Common myeloid progenitor, CD34-positive (primary cell): Measurements from ENCODE around the gene RER1.
A peak's percentile ranks its signal among the peaks of the same experiment; 100 is the strongest.

Experiments used
- CTCF ChIA-PET: fragments of 350-600 bp; sonication (Branson Sonifier 250); formaldehyde crosslinking; loops from one replicate; lab custom pipeline; 2021; ENCODE audit warnings: antibody characterized with exemption; lab: Charles Lee
- POLR2A ChIA-PET: fragments of 350-600 bp; sonication (Branson Sonifier 250); formaldehyde crosslinking; loops from one replicate; lab custom pipeline; 2021; ENCODE audit warnings: antibody characterized with exemption; lab: Charles Lee
- DNase-seq, 3 donors: peaks; one replicate each; pipeline versions ENCODE4 v3.0.0 to v3.0.0-alpha.2; 2013
- H3K27ac ChIP-seq, 2 experiments: 1 replicate in 1 of 2; 2 replicates in 1 of 2; pipeline ENCODE4 v1.7.0; 2013; ENCODE audit warnings: inconsistent platforms in 2 of 2, low read length in 2 of 2, mild to moderate bottlenecking in 2 of 2, low read depth in 1 of 2, moderate library complexity in 1 of 2; ENCODE audit not compliant: severe bottlenecking in 2 of 2, insufficient read depth in 1 of 2, poor library complexity in 1 of 2
- H3K27me3 ChIP-seq, 5 experiments: replicated peaks in 2 of 5; 1 replicate in 3 of 5; 2 replicates in 2 of 5; pipeline versions ENCODE4 v1.6.1 to v1.7.0; 2013; ENCODE audit warnings: low read length in 4 of 5, mild to moderate bottlenecking in 2 of 5, moderate library complexity in 2 of 5, inconsistent platforms in 1 of 5; ENCODE audit not compliant: insufficient read depth in 5 of 5, control insufficient read depth in 4 of 5
- H3K36me3 ChIP-seq, 4 experiments: 1 replicate in 2 of 4; 2 replicates in 2 of 4; pipeline versions ENCODE4 v1.6.1 to v1.7.0; 2013; ENCODE audit warnings: low read length in 3 of 4, control low read depth in 1 of 4, mild to moderate bottlenecking in 1 of 4; ENCODE audit not compliant: control insufficient read depth in 4 of 4, insufficient read depth in 4 of 4
- H3K4me1 ChIP-seq, 4 experiments: 1 replicate in 3 of 4; 2 replicates in 1 of 4; pipeline versions ENCODE4 v1.6.1 to v1.7.1; 2013; ENCODE audit warnings: low read length in 3 of 4, mild to moderate bottlenecking in 3 of 4, control low read depth in 1 of 4, inconsistent platforms in 1 of 4, moderate library complexity in 1 of 4; ENCODE audit not compliant: control insufficient read depth in 4 of 4, insufficient read depth in 4 of 4; ENCODE audit errors: control extremely low read depth in 1 of 4
- H3K4me3 ChIP-seq, 7 experiments: 1 replicate in 4 of 7; 2 replicates in 3 of 7; pipeline versions ENCODE4 v1.5.1 to v1.7.0; 2013; ENCODE audit warnings: mild to moderate bottlenecking in 7 of 7, low read length in 6 of 7, moderate library complexity in 6 of 7, inconsistent platforms in 2 of 7, low read depth in 2 of 7, control low read depth in 1 of 7; ENCODE audit not compliant: insufficient read depth in 4 of 7, control insufficient read depth in 1 of 7; ENCODE audit errors: extremely low read depth in 1 of 7
- H3K9me3 ChIP-seq, 5 experiments: 1 replicate in 4 of 5; 2 replicates in 1 of 5; pipeline versions ENCODE4 v1.6.1 to v1.7.1; 2013; ENCODE audit warnings: low read length in 4 of 5, mild to moderate bottlenecking in 2 of 5, inconsistent platforms in 1 of 5, low read depth in 1 of 5, moderate library complexity in 1 of 5; ENCODE audit not compliant: control insufficient read depth in 4 of 5, insufficient read depth in 2 of 5; ENCODE audit errors: control extremely low read depth in 1 of 5
- WGBS: methylation state at CpG from one replicate; pipeline ENCODE4 v1.1.5; 2013; ENCODE audit not compliant: insufficient coverage; 5-methylcytosine and 5-hydroxymethylcytosine counted together

The RER1 gene

GRCh38 chr1:2394220-2394619, 2.6 kb downstream of the RER1 start:
- H3K9me3 ChIP-seq, result no peaks in the 10 kb centered on the region
- POLR2A ChIA-PET, result no interaction called here

GRCh38 chr1:2394761-2395160, 3.1 kb downstream of the RER1 start:
- peaks cover 9 to 66% (median 46%) of the 10 kb centered on the region in 4 experiments for H3K36me3 ChIP-seq
- peaks cover 2 to 26% (median 23%) of the 10 kb centered on the region in 4 experiments for H3K4me1 ChIP-seq
- no peaks in the 10 kb centered on the region for H3K27me3 ChIP-seq
- 100% methylated on average over 11 of the region's 11 CpGs for WGBS
- ChIA-PET CTCF (interaction anchor here (2.0 kb wide), 1 partner anchor 13 kb away, joined by 4 read pairs; no protein-coding TSS in a partner anchor), POLR2A (no interaction called here)
- no peak for DNase-seq
- peak overlapping the region in 1 of 2 experiments; percentile 38 for H3K27ac ChIP-seq
- H3K4me3 ChIP-seq, result no peak overlapping the region
- H3K9me3 ChIP-seq, result no peaks in the 10 kb centered on the region

More at GRCh38 chr1:2394220-2394619, 2.6 kb downstream of the RER1 start:
- Histone ChIP-seq H3K27me3 (no peaks in the 10 kb centered on the region), H3K4me3 (no peak overlapping the region), H3K36me3 (peaks cover 7 to 61% (median 43%) of the 10 kb centered on the region in 4 experiments), H3K4me1 (peaks cover 2 to 26% (median 23%) of the 10 kb centered on the region in 4 experiments), H3K27ac (peak overlapping the region in 1 of 2 experiments; percentile 56)
- CTCF ChIA-PET, result interaction anchor here (1.6 to 2.0 kb wide), 2 partner anchors 12 to 195 kb away, joined by 4 read pairs; no protein-coding TSS in a partner anchor
- DNase-seq, result no peak
- WGBS, result 98% methylated on average over 6 of the region's 7 CpGs

GRCh38 chr1:2395245-2395644, 3.6 kb downstream of the RER1 start:
- no peak overlapping the region for H3K4me3 ChIP-seq
- POLR2A ChIA-PET, result no interaction called here
- no peaks in the 10 kb centered on the region for H3K9me3 ChIP-seq
- 99% methylated on average over 9 of the region's 10 CpGs for WGBS
- H3K4me1 ChIP-seq, result peaks cover 2 to 25% (median 21%) of the 10 kb centered on the region in 4 experiments
- H3K36me3 ChIP-seq, result peaks cover 9 to 71% (median 50%) of the 10 kb centered on the region in 4 experiments
- DNase-seq, result no peak
- no peaks in the 10 kb centered on the region for H3K27me3 ChIP-seq
- CTCF ChIA-PET, result no interaction called here
- peak overlapping the region in 1 of 2 experiments; percentile 12 for H3K27ac ChIP-seq

DNA sequence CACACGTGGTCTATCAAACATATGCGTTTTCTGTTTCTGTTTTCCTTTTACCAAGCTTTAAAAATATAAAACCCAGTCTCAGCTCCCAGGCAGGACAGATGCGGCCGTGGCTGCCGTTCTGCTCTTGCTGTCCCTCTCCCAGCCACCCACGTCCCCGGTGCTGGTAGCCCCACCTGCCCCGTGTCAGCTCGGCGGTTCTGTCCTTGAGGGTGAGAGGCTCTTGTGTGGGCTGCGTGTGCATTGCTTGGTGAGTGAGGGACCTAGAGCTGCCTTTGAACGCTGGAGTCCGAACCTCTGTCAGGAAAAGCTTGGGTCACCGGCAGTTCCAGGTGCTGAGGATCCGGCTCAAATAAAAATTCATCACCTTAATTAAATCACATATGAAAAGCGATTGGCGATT, 4.4 kb downstream of the RER1 start:
- ChIA-PET CTCF (no interaction called here), POLR2A (interaction anchor here (1.1 kb wide), 1 partner anchor 17 kb away, joined by 3 read pairs; no protein-coding TSS in a partner anchor)
- Histone ChIP-seq H3K27me3 (no peaks in the 10 kb centered on the region), H3K4me3 (no peak overlapping the region), H3K9me3 (no peaks in the 10 kb centered on the region), H3K36me3 (peaks cover 12 to 78% (median 53%) of the 10 kb centered on the region in 4 experiments), H3K4me1 (peaks cover 2 to 17% (median 13%) of the 10 kb centered on the region in 4 experiments), H3K27ac (no peak overlapping the region)
- WGBS, result 100% methylated on average over 10 of the region's 17 CpGs
- no peak for DNase-seq

DNA sequence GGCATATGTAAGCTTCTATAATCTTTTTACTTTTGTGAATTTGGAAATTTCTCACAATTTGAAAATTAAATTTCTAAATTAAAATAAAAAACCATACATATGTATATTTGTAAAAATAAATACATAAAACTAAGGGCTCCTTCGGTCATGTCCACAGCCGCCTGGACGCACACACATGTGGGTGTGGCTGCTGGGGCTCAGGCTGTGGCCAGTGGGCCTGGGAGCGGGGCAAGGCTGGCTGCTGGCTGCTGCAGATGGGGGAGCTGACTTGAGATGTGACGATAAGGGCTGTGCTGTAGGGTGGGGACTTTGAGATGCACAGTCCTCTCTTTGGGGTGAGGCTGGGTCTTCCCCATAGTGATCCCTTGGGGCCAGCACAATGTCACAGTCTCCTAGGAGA, 4.8 kb downstream of the RER1 start:
- no peaks in the 10 kb centered on the region for H3K9me3 ChIP-seq
- no peaks in the 10 kb centered on the region for H3K27me3 ChIP-seq
- no peak for DNase-seq
- peaks cover 2 to 15% (median 12%) of the 10 kb centered on the region in 4 experiments for H3K4me1 ChIP-seq
- POLR2A ChIA-PET, result interaction anchor here (1.1 kb wide), 1 partner anchor 16 kb away, joined by 3 read pairs; no protein-coding TSS in a partner anchor
- H3K4me3 ChIP-seq, result no peak overlapping the region
- peaks cover 12 to 80% (median 55%) of the 10 kb centered on the region in 4 experiments for H3K36me3 ChIP-seq
- no peak overlapping the region for H3K27ac ChIP-seq
- 86% methylated on average over 1 of the region's 5 CpGs for WGBS
- CTCF ChIA-PET, result no interaction called here

GRCh38 chr1:2397007-2397679, 5.5 kb downstream of the RER1 start:
- WGBS, result 97% methylated on average over 19 of the region's 19 CpGs
- Histone ChIP-seq H3K9me3 (no peaks in the 10 kb centered on the region), H3K27me3 (no peaks in the 10 kb centered on the region), H3K4me3 (no peak overlapping the region), H3K4me1 (peaks cover 2 to 15% (median 12%) of the 10 kb centered on the region in 4 experiments), H3K36me3 (peaks cover 12 to 87% (median 61%) of the 10 kb centered on the region in 4 experiments), H3K27ac (no peak overlapping the region)
- CTCF ChIA-PET, result no interaction called here
- DNase-seq, result no peak
- POLR2A ChIA-PET, result interaction anchor here (1.1 kb wide), 1 partner anchor 16 kb away, joined by 3 read pairs; no protein-coding TSS in a partner anchor

DNA sequence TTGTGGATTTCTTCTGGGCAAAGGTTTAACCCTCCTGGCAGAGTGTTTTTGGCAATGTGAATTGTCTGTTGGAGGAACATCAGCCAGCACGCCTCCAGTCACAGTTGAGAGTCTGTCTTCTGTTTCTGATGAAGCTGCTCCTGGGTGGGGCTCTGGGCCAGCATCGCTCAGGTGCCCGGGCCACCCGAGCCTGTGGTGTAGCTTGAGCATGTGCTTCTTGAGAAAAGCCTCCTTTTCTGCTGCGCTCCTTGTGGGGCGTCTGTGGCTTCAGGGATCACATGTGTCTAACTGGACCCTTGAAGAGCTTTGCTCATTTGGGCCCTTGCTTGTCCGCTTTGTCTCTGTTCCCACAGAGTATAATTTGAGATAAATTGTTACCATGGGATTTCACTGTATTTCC, 7.2 kb downstream of the RER1 start:
- Histone ChIP-seq H3K4me1 (no peaks in the 10 kb centered on the region), H3K36me3 (peaks cover 10 to 93% (median 68%) of the 10 kb centered on the region in 4 experiments), H3K27ac (no peak overlapping the region), H3K9me3 (no peaks in the 10 kb centered on the region), H3K27me3 (no peaks in the 10 kb centered on the region), H3K4me3 (no peak overlapping the region)
- no peak for DNase-seq
- 97% methylated on average over 7 of the region's 7 CpGs for WGBS
- POLR2A ChIA-PET, result no interaction called here
- CTCF ChIA-PET, result interaction anchor here (1.1 kb wide), 1 partner anchor 17 kb away, joined by 5 read pairs; no protein-coding TSS in a partner anchor
